ENCODE measurements around the gene KRTAP6-3. TPM values are rescaled to one million over a fixed set of nuclear protein-coding genes. Genes with fewer than 3 reads are reported as not detected.

The KRTAP6-3 gene
- total and polyA plus RNA-seq, 2 donors (not counting 3 experiments of a cell fraction or from before 2014, with no cell fraction given): not detected

DNA sequence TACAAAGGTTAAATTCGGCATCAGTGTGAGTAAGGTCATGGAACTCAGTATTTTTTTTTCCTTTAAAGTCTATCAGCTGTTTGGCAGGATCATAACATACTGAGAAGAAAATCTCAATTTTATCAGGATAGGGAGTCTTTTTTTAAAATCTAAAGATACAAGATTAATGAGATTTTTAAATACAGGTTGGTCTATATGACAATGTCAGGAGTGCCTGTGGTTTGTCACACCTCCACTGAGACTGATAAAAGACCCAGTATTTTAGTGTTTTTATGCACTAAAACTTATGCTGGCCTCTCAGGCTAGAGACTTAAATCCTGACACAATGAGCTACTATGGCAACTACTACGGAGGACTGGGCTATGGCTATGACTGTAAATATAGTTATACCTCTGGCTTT is 50.3 kb downstream of the KRTAP6-3 start, which contains the start of gene KRTAP20-3:
Gene KRTAP20-3, plus strand, starts transcription at position 301 of the 400 bp plus-strand sequence.
- POLR2A ChIA-PET: no interaction called here

More for the DNA sequence above, 50.3 kb downstream of the KRTAP6-3 start, which contains the start of gene KRTAP20-3:
- BruUV-seq (replicated peaks): no TSS peak
- H3K4me3 ChIP-seq (replicated peaks in 1 of 3; ENCODE audit: insufficient read depth in 1 of 3, low read depth in 1 of 3, low read length in 3 of 3): no peak within 1 kb of the TSS
- no peaks in the 10 kb centered on the region for H3K79me2 ChIP-seq (ENCODE audit: control insufficient read depth, insufficient read depth, low read length)
- H3K9ac ChIP-seq (replicated peaks; ENCODE audit: extremely low read depth, insufficient read depth, low read length): no peak within 1 kb of the TSS
- intact Hi-C loops (cut with micrococcal nuclease) (no loop called here), dilution Hi-C loops (cut with MboI; ENCODE audit: extremely low pct_ligation_motif_present, low sequenced_read_pairs) (no loop called here)
- H3K27ac ChIP-seq (ENCODE audit: insufficient read depth, low read depth, low read length): no peak within 1 kb of the TSS
- H2AFZ ChIP-seq (ENCODE audit: low read depth, low read length): no peak within 1 kb of the TSS
- H3K9me1 ChIP-seq (replicated peaks; ENCODE audit: control insufficient read depth, extremely low read depth, insufficient read depth, low read length): no peaks in the 10 kb centered on the region
- H4K20me1 ChIP-seq (replicated peaks; ENCODE audit: control insufficient read depth, extremely low read depth, insufficient read depth, low read length): no peaks in the 10 kb centered on the region
- CTCF ChIA-PET: no interaction called here
- no peaks in the 10 kb centered on the region for H3K27me3 ChIP-seq (ENCODE audit: control insufficient read depth in 2 of 2, insufficient read depth in 2 of 2, low read length in 2 of 2)
- H3K36me3 ChIP-seq (ENCODE audit: control insufficient read depth in 2 of 2, extremely low read depth in 1 of 2, insufficient read depth in 2 of 2, low read length in 2 of 2): no peaks in the 10 kb centered on the region
- H3K4me2 ChIP-seq (ENCODE audit: insufficient read depth, low read length): no peak within 1 kb of the TSS
- H3K4me1 ChIP-seq (ENCODE audit: control insufficient read depth, extremely low read depth, insufficient read depth, low read length): no peaks in the 10 kb centered on the region
- DNase-seq (ENCODE audit: low read depth, low spot score): no peak
- H3K9me3 ChIP-seq (replicated peaks; ENCODE audit: control insufficient read depth, insufficient read depth, low read length): peaks cover 2% of the 10 kb centered on the region
- no peak for FAIRE-seq
- TF ChIP-seq, protein P1, sequence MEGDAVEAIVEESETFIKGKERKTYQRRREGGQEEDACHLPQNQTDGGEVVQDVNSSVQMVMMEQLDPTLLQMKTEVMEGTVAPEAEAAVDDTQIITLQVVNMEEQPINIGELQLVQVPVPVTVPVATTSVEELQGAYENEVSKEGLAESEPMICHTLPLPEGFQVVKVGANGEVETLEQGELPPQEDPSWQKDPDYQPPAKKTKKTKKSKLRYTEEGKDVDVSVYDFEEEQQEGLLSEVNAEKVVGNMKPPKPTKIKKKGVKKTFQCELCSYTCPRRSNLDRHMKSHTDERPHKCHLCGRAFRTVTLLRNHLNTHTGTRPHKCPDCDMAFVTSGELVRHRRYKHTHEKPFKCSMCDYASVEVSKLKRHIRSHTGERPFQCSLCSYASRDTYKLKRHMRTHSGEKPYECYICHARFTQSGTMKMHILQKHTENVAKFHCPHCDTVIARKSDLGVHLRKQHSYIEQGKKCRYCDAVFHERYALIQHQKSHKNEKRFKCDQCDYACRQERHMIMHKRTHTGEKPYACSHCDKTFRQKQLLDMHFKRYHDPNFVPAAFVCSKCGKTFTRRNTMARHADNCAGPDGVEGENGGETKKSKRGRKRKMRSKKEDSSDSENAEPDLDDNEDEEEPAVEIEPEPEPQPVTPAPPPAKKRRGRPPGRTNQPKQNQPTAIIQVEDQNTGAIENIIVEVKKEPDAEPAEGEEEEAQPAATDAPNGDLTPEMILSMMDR (IDR thresholded peaks at IDR 0.05; ENCODE audit: extremely low read depth in 1 of 2, insufficient read depth in 1 of 2, low read depth in 1 of 2, low read length in 2 of 2): no peak
- TF ChIP-seq JUN (IDR thresholded peaks at IDR 0.05; ENCODE audit: borderline replicate concordance, insufficient read depth, insufficient read length, low read depth) (no peak), FOS (IDR thresholded peaks at IDR 0.05; ENCODE audit: borderline replicate concordance, insufficient read depth, low read length) (no peak), POLR2AphosphoS5 (IDR thresholded peaks at IDR 0.05; ENCODE audit: insufficient read depth, low read depth, low read length) (no peak), POLR2A (IDR thresholded peaks at IDR 0.05; ENCODE audit: low read depth, low read length) (no peak), MYC (IDR thresholded peaks at IDR 0.05; ENCODE audit: low read depth, low read length) (no peak), EZH2 (IDR thresholded peaks at IDR 0.05; ENCODE audit: borderline replicate concordance, low read depth, low read length, severe bottlenecking) (no peak), GATA2 (IDR thresholded peaks at IDR 0.05; ENCODE audit: insufficient read depth, insufficient read length, low read depth, low read length) (no peak)
- TF ChIP-seq, protein P2, sequence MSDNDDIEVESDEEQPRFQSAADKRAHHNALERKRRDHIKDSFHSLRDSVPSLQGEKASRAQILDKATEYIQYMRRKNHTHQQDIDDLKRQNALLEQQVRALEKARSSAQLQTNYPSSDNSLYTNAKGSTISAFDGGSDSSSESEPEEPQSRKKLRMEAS (IDR thresholded peaks at IDR 0.05; ENCODE audit: insufficient read depth, insufficient read length): no peak

Small RNAs within 50 kb of the gene (small RNA-seq; reads per million reads assigned to genes)
- gene KRTAP20-1 (ENCODE audit: insufficient read depth, insufficient read length, low read depth, low replicate concordance): not detected
- not detected for gene KRTAP20-3 (ENCODE audit: insufficient read depth, insufficient read length, low read depth, low replicate concordance)
- not detected for gene KRTAP20-4 (ENCODE audit: insufficient read depth, insufficient read length, low read depth, low replicate concordance)
- not detected for gene KRTAP22-1 (ENCODE audit: insufficient read depth, insufficient read length, low read depth, low replicate concordance)
- gene KRTAP22-2 (ENCODE audit: insufficient read depth, insufficient read length, low read depth, low replicate concordance): not detected

Other genes starting within 250 kb of the KRTAP6-3 start
- not detected in 2 replicates for gene KRTAP23-1, start 243.8 kb upstream of the KRTAP6-3 start, total RNA-seq
- not detected in 2 replicates for gene KRTAP23-1, start 243.8 kb upstream of the KRTAP6-3 start, polyA plus RNA-seq
- not detected in 2 replicates for gene KRTAP13-2, start 220.2 kb upstream of the KRTAP6-3 start, total RNA-seq
- not detected in 2 replicates for gene KRTAP13-2, start 220.2 kb upstream of the KRTAP6-3 start, polyA plus RNA-seq
- gene KRTAP13-1, start 196.4 kb upstream of the KRTAP6-3 start, total RNA-seq: not detected in 2 replicates
- gene KRTAP13-1, start 196.4 kb upstream of the KRTAP6-3 start, polyA plus RNA-seq: not detected in 2 replicates
- not detected in 2 replicates for gene KRTAP13-3, start 166.5 kb upstream of the KRTAP6-3 start, total RNA-seq
- gene KRTAP13-3, start 166.5 kb upstream of the KRTAP6-3 start, polyA plus RNA-seq: not detected in 2 replicates
- not detected in 2 replicates for gene KRTAP13-4, start 162.2 kb upstream of the KRTAP6-3 start, total RNA-seq
- not detected in 2 replicates for gene KRTAP13-4, start 162.2 kb upstream of the KRTAP6-3 start, polyA plus RNA-seq
- not detected in 2 replicates for gene KRTAP15-1, start 152.2 kb upstream of the KRTAP6-3 start, total RNA-seq
- not detected in 2 replicates for gene KRTAP15-1, start 152.2 kb upstream of the KRTAP6-3 start, polyA plus RNA-seq
- gene KRTAP19-1, start 112.1 kb upstream of the KRTAP6-3 start, total RNA-seq: not detected in 2 replicates
- gene KRTAP19-1, start 112.1 kb upstream of the KRTAP6-3 start, polyA plus RNA-seq: not detected in 2 replicates
- gene KRTAP19-2, start 105.0 kb upstream of the KRTAP6-3 start, total RNA-seq: not detected in 2 replicates
- not detected in 2 replicates for gene KRTAP19-2, start 105.0 kb upstream of the KRTAP6-3 start, polyA plus RNA-seq
- not detected in 2 replicates for gene KRTAP19-3, start 100.4 kb upstream of the KRTAP6-3 start, total RNA-seq
- gene KRTAP19-3, start 100.4 kb upstream of the KRTAP6-3 start, polyA plus RNA-seq: not detected in 2 replicates
- gene KRTAP19-4, start 95.3 kb upstream of the KRTAP6-3 start, total RNA-seq: not detected in 2 replicates
- gene KRTAP19-4, start 95.3 kb upstream of the KRTAP6-3 start, polyA plus RNA-seq: not detected in 2 replicates
- not detected in 2 replicates for gene KRTAP19-5, start 90.3 kb upstream of the KRTAP6-3 start, total RNA-seq
- gene KRTAP19-5, start 90.3 kb upstream of the KRTAP6-3 start, polyA plus RNA-seq: not detected in 2 replicates
- gene KRTAP19-6, start 50.6 kb upstream of the KRTAP6-3 start, total RNA-seq: not detected in 2 replicates
- not detected in 2 replicates for gene KRTAP19-6, start 50.6 kb upstream of the KRTAP6-3 start, polyA plus RNA-seq
- gene KRTAP19-7, start 31.1 kb upstream of the KRTAP6-3 start, total RNA-seq: not detected in 2 replicates
- gene KRTAP19-7, start 31.1 kb upstream of the KRTAP6-3 start, polyA plus RNA-seq: not detected in 2 replicates
- gene KRTAP22-2, start 2.0 kb upstream of the KRTAP6-3 start, total RNA-seq: not detected in 2 replicates
- not detected in 2 replicates for gene KRTAP22-2, start 2.0 kb upstream of the KRTAP6-3 start, polyA plus RNA-seq
- gene KRTAP6-2, start 6.5 kb downstream of the KRTAP6-3 start, total RNA-seq: not detected in 2 replicates
- gene KRTAP6-2, start 6.5 kb downstream of the KRTAP6-3 start, polyA plus RNA-seq: not detected in 2 replicates
- not detected in 2 replicates for gene KRTAP22-1, start 8.6 kb downstream of the KRTAP6-3 start, total RNA-seq
- not detected in 2 replicates for gene KRTAP22-1, start 8.6 kb downstream of the KRTAP6-3 start, polyA plus RNA-seq
- gene KRTAP6-1, start 21.5 kb downstream of the KRTAP6-3 start, total RNA-seq: not detected in 2 replicates
- gene KRTAP6-1, start 21.5 kb downstream of the KRTAP6-3 start, polyA plus RNA-seq: not detected in 2 replicates
- not detected in 2 replicates for gene KRTAP20-1, start 24.0 kb downstream of the KRTAP6-3 start, total RNA-seq
- gene KRTAP20-1, start 24.0 kb downstream of the KRTAP6-3 start, polyA plus RNA-seq: not detected in 2 replicates
- gene KRTAP20-4, start 28.2 kb downstream of the KRTAP6-3 start, total RNA-seq: not detected in 2 replicates
- not detected in 2 replicates for gene KRTAP20-4, start 28.2 kb downstream of the KRTAP6-3 start, polyA plus RNA-seq
- not detected in 2 replicates for gene KRTAP20-2, start 42.8 kb downstream of the KRTAP6-3 start, total RNA-seq
- gene KRTAP20-2, start 42.8 kb downstream of the KRTAP6-3 start, polyA plus RNA-seq: not detected in 2 replicates
- gene KRTAP20-3, start 50.4 kb downstream of the KRTAP6-3 start, total RNA-seq: not detected in 2 replicates
- gene KRTAP20-3, start 50.4 kb downstream of the KRTAP6-3 start, polyA plus RNA-seq: not detected in 2 replicates
- gene KRTAP21-3, start 126.3 kb downstream of the KRTAP6-3 start, total RNA-seq: not detected in 2 replicates
- not detected in 2 replicates for gene KRTAP21-3, start 126.3 kb downstream of the KRTAP6-3 start, polyA plus RNA-seq
- gene KRTAP21-2, start 154.8 kb downstream of the KRTAP6-3 start, total RNA-seq: not detected in 2 replicates
- gene KRTAP21-2, start 154.8 kb downstream of the KRTAP6-3 start, polyA plus RNA-seq: not detected in 2 replicates
- gene KRTAP21-1, start 163.0 kb downstream of the KRTAP6-3 start, total RNA-seq: not detected in 2 replicates
- gene KRTAP21-1, start 163.0 kb downstream of the KRTAP6-3 start, polyA plus RNA-seq: not detected in 2 replicates
- gene KRTAP8-1, start 220.8 kb downstream of the KRTAP6-3 start, total RNA-seq: not detected in 2 replicates
- gene KRTAP8-1, start 220.8 kb downstream of the KRTAP6-3 start, polyA plus RNA-seq: not detected in 2 replicates
- not detected in 2 replicates for gene KRTAP7-1, start 237.3 kb downstream of the KRTAP6-3 start, total RNA-seq
- not detected in 2 replicates for gene KRTAP7-1, start 237.3 kb downstream of the KRTAP6-3 start, polyA plus RNA-seq

Data from endothelial cell of umbilical vein (primary cell).